Medulla oblongata (tissue), 1 donor: ENCODE measurements around the gene HOXD11.

ENCODE experiments used
- DNase-seq: peaks from one replicate; pipeline ENCODE4 v3.0.0-alpha.2; 2015; ENCODE audit errors: extremely low spot score

HOXD11 gene

DNA sequence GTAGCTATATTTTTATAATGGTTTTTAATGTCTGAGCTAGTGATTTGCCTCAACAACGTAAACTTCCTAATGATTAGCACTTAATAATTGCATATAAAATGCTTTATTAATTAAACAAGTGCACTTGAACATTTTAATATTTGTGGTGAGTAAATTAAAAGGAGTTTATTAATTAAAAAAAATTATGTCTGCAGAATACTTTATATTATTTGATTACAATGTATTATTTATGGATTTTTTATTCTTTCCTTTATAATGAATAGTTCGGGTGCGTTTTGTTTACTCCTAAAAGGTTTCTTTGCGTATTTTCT, 24.7 kb downstream of the HOXD11 start:
- DNase-seq: no peak

DNA sequence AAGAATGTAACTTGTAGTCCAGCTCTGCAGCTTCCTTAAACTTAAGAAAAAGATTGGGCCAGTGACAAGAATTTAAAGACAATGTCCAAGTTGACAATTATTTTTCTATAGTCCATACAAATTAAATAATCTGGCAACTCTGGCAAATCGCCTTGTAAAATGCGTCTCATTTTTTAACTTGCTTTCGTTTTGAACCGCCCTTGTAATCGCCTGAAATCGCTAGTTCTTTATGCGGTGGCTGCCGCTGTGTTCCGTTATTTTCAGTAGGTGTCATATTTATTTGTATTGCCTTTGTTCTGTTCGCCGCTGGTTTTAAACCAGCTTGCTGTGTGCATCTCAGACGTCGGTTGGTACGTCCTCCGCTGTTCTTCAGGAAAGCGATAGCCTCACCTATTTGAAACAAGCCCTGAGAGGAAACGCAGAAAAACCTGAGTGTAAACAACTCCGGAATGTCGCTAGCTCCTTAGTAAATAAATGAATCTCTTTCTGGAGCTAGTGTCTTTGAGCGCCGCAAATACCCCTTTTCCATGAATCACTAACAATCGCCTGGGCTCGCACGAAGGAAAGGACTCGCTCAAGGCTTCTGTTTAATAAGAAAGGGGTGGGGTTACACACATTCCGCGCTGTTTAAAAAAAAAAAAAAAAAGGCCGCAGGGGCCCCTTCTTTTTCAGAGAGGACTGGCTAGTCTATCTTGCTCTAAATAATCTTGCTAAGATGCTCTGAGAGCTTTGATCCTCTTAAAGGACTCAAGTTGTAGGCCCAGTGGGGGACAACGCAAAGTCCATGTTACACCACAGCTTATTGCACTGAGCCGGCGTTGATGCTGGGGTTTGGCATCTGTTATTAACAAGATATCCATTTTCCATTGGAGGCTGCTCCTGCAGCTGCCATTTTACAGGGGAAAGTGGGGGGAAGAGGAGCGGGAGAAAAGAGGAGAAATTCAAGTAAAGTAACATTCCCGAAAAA, 25.4 kb downstream of the HOXD11 start:
- DNase-seq: peak; percentile 20

DNA sequence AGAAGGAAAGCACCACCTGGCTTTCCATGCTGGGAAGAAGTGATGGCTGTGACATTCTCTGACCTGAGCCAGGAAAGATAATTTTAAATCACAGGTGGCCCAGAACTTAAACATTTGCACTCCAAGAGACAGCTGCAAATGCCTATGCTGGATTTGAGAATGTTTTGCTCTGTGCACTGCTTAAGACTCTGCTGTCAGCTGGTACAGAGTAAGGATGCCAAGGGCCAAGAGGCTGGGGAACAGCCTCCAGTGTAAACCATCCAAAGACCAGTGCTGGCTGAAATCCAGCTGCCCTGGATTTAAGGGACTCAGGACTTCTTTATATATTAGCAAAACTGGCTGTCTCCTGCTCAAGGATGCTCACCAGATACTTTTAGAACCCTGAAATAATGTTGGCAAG, 26.3 kb downstream of the HOXD11 start:
- peak; percentile 80 for DNase-seq

DNA sequence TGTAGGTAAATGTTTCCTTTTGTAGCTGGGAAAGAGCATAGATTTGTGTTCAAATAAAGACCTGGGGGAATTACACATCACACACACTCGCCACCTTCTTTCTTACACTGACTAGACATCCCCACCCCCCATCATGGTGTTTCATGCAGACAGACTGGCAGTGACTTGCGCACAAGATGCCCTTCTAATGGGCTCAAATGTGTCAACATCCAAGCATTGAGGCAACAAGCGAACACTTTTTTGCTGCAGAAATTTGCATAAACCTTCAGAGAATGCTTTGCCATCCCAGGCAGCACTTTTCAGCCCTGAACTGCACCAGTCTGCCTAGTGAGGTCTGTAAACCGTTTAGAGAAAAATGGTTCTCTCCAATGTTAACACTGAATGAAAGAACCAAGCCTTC, 27.0 kb downstream of the HOXD11 start:
- DNase-seq: no peak

DNA sequence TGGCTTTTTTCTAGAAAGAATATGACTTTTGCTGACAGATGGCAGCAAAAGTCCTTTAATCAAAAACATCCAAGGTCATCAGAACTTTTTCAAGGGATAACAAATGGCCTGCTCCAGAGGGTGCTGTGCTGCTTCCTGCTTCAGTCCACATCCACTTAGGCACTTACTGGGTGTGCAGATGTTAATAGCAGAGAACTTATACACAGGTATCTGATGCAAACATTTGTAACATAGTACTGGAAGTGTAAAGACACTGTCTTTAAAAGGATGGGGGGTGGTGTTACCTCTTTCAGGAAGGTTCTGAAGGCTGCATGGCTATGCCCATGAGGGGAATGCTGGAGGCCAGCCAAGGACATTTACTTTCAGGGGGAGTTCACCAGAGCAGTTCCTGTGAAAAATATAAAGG, 28.0 kb downstream of the HOXD11 start:
- DNase-seq: peak; percentile 46

DNA sequence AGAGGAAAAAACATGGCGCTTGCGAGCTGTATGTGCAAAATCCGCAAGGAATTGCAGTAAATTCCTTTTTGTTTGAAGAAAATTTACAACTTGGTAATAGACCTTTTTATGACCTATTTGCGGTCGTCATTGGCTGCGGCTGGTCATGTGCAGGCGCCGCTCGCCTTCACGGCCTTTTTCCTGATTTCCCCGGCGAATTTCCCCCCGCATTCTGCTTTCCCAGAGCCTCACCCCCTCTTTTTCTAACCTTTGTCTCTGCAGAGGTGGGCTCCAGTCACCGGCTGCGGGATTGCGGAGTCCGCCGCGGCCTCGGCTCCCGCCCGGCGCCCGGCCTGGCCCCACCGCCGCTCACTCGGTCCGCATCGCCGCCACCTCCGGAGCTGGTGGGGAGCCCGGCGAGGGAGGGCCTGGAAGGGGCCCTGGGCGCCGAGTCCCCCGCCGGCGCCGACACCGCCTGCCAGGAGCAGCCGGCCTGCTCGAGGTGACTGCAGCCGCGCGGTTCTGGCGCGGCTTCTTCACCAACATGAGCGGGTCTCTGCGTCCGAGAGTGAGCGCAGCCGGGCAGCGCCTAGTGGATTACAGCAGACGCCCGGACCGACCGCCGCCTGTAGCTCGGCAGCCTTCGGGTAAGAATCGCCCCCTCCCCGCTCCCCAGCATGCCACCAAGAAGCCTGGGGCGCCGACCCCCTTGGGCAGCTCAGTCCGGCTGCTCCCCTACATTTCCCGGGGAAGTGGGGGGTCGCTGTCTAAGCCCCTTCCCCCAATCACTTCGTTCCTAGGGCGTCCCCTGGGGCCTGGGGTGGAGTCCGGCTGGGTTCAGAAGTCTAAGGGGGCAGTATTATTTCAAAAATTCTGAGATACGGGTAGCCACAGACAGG, 29.5 kb downstream of the HOXD11 start:
- DNase-seq: no peak

DNA sequence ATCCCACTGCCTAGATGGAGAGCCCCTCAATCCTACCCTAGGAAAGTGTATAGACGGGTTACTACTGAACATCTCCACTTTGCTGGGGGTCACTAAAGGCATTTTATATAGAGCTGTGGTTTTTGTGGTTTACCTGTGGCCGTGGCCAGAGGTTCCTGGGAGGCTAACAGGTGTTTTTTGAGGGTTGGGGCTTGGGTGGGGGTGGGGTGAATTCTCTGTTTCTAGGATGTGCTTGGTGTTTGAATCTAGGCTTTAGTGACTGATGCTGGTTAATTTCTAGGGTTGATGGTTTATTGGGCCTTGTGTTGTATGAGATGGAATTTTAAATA, 30.1 kb downstream of the HOXD11 start:
- DNase-seq: no peak

DNA sequence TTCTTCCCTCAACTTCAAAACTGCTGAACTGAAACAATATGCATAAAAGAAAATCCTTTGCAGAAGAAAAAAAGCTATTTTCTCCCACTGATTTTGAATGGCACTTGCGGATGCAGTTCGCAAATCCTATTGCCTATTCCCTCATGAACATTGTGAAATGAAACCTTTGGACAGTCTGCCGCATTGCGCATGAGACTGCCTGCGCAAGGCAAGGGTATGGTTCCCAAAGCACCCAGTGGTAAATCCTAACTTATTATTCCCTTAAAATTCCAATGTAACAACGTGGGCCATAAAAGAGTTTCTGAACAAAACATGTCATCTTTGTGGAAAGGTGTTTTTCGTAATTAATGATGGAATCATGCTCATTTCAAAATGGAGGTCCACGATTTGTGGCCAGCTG, 30.8 kb downstream of the HOXD11 start:
- peak; percentile 26 for DNase-seq

DNA sequence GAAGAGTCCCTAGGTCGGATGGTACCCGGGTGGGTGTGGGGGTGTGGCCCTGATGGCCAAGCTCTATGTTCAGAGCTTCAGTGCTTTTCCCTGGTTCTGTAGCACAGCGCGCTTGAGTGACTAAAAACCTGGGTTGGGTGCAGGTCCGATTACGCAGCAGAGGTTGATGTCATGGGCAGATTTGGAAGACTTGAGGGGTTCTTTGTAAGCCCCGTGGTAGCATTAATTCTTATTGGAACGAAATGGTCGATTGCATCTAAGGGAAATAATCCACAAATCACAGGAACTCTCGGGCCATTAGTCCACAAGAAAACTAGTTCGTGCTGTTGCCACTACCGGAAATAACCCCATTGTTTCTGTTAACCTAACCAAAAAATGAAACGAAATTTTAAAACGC, 31.4 kb downstream of the HOXD11 start:
- peak; percentile 38 for DNase-seq

DNA sequence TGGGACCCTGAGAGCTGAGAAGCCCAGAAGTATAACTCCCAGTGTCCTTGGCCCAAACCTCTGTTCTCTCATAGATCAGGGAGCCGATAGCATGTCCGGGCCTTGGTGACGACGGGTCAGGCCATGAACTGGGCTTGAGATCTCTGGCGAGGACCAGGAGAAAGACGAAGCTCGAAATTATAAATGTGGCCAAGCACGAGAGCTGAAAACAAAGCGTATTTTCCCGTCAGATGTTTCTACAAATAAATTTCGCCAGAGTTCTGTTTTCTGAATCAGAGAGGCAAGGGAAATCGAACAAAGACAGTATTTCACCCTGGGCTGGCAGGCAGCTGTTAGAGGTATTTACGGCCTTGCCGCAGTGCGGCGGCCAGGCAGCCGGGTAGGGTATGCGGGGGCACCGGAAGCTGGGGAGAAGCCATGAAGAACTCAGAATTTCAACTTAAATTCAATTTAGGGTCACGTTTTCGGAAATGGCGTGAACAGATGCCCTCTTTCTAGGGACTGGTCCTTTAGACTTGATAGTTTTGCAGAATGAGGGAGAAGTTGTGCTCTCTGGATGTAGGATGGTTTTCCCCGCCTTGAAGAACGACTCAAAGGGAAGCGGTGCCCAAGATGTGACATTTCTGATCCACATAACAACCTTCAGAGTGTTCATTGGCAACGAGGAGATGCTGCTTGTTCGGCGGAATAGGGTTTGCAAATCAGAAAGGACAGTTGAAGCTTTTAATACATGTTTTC, 32.0 kb downstream of the HOXD11 start:
- peak; percentile 48 for DNase-seq

DNA sequence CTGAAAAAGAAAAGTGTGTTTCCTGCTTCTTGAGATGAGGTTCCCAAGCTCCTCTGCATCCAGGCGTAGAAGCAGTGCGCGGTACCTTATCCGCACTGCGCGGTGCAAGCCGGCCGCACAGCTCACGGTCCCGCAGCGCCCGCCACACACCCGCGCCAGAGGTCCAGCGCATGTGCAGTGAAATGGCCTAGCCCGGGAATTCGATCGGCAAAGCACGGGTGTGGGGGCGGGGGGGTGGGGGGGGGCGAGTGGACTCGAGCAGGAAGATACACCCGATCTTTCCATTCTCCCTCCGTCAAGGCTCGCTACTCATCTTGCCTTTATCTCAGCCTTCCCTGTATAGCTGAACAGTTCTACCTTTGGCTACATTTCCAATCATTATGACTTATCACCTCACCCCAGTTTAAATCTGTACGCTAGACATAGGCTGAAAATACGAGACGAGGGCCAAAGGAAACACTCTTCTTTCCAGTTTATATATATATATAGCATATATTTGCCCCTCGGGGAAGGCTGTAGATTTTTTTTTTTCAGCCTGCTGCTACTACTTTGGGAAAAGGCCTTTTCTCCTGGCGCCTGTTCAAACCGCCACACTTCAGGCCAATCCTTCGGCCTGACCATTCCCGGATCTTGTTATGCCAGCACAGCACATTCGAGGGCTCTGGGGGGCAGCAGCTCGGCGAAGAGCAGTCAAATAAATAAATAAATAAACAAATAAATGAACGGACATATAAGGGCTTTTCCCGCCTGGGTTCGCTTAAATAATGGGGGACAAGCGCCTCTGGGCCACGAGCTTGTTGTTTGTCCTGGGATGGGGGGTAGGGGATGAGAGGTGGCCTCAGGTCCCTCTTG, 32.8 kb downstream of the HOXD11 start:
- DNase-seq: peak; percentile 48

DNA sequence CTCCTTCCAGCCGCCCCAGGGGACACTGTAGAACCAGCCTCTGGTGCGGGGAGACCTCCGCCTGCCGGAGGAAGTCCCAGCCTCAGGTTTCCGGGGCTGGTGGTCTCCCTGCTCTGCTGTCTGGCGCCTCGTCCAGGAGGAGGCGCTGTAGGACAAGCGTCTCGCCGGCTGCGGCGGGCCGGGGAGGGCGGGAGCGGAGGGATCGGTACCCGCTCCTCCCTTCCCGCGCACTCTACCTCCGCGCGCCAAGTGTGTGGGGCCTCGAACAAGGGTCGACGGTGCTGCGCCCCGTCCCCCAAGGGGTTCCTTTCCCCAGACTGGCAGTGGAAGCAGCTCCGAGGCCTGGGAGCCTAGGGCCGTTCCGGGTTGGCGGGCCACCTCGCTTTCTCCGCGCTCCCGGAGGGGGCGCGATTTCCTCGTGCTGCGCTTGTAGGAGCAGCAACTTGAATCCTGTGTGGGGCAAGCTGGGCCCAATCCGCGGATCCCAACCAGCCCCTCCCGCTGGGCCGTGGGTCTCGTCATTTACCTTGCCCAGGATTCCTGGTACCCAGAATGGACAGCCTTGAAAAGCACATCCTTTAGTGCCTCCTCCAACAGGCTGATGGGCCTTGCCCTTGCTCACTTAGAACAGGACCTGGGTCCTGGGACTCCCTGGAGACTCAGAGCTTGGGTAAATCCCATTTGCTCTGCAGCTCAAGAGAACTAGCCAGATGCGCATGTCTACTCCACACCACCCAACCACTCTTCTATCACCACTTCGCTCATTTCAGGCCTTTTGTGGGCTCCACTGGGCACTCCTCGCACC, 33.6 kb downstream of the HOXD11 start:
- peak; percentile 91 for DNase-seq

DNA sequence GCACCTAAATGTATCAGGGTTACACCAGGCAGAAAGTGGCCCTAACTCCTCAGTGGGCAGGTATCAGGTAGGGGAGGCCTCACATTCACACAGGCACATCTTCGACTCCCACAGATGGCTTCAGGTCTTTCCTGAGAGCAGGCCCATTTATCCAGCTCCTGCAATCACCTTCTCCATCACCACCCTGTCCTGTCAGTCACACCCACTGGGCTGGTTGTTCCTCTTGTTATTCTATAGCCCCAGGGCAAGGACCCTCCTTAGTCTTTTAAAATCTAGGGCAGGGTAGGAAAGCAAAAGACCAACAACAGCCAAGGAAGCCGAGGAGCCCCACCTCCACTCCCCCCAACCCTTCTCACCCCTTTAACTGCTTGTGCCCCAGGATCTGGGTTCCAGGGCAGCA, 35.2 kb downstream of the HOXD11 start:
- DNase-seq: no peak

DNA sequence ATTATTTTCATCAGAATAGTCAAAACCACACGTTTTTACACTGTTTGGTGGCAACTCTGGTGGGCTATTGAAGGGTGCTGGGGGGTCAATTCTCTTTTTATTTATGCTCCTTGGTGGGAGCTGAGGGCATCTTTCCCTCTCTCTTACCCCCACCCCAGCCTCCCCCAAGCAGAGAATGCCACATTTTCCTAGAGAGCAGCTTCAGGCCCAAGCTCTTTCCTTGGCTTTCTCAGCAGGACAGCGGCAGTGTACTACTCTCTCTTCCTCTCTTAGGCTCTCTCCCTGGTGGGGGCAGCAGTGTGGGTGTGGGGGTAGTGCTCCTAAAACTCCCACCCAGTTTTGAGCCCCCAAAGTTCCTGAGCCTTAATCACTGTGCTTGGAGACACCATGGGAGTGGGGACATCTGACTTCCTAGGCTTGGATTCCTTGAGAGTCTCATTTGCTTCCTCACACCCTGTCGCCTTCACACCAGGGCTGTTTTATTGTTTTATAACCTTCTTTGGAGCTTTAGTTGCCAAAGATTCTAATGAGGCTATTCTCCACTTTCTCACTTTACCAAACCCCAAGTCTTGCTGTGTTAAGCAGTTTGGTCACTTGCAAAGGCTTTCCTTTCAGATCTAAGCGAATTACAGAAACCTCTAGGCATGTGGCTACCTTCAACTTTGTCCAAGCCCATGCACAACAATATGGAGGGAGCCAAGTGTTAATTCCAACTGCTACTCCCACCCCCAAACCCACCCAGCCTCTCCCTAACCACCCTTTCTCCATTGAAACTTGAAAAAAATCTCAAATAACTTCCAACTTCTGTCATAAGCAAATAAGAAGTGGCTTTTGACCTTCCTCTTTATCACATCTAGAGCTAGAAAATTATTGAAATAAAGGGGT, 38.2 kb downstream of the HOXD11 start:
- DNase-seq: no peak

DNA sequence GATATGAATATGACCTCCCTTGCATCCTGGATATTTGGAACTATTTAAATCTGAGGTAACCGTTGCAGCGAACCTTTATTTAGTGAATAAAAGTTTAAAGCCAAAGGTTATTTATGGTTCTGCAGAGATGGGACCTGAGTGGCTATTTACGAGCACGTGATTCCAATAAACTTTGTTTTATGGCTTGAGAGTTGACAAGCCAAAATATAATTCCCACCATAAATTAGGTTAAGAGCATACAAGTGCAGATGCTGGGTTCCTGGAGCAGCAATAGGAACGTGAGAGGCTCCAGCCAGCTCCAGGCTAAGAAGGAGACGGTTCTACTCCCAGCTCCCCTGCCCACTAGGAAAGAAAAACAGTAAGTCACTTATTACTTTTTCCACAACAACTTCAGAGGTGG, 39.0 kb downstream of the HOXD11 start:
- DNase-seq: no peak

DNA sequence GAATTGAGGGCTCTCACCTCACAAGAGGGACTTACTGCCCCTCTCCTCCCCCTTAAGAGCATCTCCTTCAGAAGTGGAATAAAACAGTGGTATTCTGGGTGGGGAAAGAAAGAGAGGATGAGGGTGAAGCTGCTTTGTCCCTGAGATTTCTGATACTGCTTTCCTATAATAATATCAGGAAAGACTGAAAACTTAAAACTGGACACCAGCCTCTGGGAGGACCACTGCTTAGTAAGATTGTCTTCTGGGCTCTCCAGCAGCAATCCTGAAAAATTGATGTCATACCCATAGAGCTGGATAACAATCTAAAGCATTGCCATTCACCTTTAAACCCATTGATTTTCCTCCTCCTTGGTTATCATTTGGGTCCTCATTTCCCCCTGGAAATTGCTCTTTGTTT, 39.6 kb downstream of the HOXD11 start:
- DNase-seq: no peak

DNA sequence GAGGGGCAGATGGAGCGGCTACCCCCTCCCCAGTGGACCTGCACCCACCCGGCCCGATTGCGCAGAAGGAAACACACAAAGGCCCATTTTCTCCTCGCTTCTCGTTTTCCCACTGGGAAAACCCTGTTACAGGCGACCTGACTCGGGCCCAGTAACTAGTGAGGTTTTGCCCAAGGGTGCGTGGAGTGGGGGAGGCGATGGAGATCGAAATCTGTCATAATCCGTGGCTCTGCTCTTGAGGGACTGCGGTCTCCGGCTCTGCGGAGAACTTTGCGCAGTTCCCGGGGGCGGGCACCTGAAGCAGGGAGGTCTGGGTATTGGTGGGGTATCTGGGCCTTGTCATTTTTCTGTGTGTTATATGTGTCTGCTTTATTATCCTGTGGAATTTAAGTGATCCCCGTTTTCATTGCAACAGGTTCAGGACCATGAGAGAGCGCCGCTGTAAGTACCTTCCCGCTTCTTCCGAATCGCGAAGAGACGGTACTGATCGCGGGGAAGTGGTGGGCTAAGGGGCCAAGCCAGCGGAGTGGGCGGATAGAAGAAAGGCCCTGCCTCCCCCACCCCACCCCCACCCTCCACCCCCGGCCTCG, 40.2 kb downstream of the HOXD11 start:
- DNase-seq: no peak

DNA sequence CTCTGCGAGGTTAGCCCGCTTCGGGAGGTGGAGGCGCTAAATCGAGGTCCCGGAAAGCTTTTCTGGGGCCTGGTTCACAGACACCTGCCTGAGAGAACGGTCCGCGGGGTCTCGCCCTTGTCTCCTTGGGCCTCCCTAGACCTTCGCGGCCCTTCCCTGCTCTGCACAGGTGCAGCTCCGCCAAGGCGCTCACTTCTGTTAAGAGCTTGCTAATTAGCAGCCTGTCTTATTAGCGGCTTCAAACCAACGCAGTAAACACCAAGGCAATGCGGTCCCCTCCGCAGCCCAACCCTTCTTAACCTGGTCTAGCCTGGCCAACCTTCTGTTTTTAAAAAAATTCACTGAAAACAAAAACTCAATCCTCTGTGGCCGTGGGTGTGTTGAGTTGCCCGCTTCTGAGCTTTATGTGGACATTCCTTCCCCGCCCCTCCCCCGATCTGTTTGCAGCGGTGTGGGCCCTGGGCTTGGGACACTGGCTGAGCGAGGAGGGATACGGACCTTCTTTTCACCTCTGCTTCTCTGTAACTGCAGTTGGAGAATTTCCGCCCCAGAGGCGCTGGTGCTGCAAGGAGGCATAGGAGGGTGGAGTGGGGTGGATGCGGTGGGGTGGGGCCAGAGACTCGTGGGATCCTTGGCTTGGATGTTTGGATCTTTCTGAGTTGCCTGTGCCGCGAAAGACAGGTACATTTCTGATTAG, 40.9 kb downstream of the HOXD11 start:
- DNase-seq: no peak
